Transverse colon (tissue), 4 donors: ENCODE results near the gene STK10. TPM values are rescaled to one million over a fixed set of nuclear protein-coding genes. Genes with fewer than 3 reads are reported as not detected.

Experiments used
- DNase-seq: peaks from one replicate; pipeline ENCODE4 v3.0.0-alpha.2; 2019
- H3K27ac ChIP-seq, 4 donors: fragments of 200-600 bp; sonication (generic); 2 replicates each; pipeline ENCODE4 v1.5.1; 2016 to 2018; ENCODE audit warnings: inconsistent platforms in 4 of 4
- H3K27me3 ChIP-seq: fragments of 200-600 bp; sonication (generic); 2 replicates; pipeline ENCODE4 v1.5.1; 2017; ENCODE audit warnings: inconsistent platforms
- H3K36me3 ChIP-seq, 4 donors: fragments of 200-600 bp; sonication (generic); 2 replicates each; pipeline ENCODE4 v1.5.1; 2017 to 2019; ENCODE audit warnings: inconsistent platforms in 4 of 4
- H3K4me1 ChIP-seq, 4 donors: fragments of 200-600 bp; sonication (generic); 2 replicates each; pipeline ENCODE4 v1.5.1; 2017 to 2020; ENCODE audit warnings: inconsistent platforms in 4 of 4
- H3K4me3 ChIP-seq, 4 donors: fragments of 200-600 bp; sonication (generic); 1 replicate in 1 of 4; 2 replicates in 3 of 4; pipeline versions ENCODE4 v1.5.1 to v1.6.1; 2017 to 2019; ENCODE audit warnings: inconsistent platforms in 4 of 4
- H3K9me3 ChIP-seq, 2 donors: fragments of 200-600 bp; sonication (generic); 2 replicates each; pipeline ENCODE4 v1.5.1; 2017 to 2019; ENCODE audit warnings: inconsistent platforms in 2 of 2
- EP300 ChIP-seq: sonication (generic); formaldehyde crosslinking; IDR thresholded peaks from one replicate; pipeline ENCODE4 v1.6.1; 2017; ENCODE audit warnings: antibody characterized with exemption, low read depth
- POLR2A ChIP-seq: fragments of 450-650 bp; IDR thresholded peaks from one replicate; pipeline ENCODE4 v1.6.1; 2016; ENCODE audit warnings: antibody characterized with exemption, mild to moderate bottlenecking, moderate library complexity
- POLR2AphosphoS5 ChIP-seq, 3 donors: sonication (generic); formaldehyde crosslinking; IDR thresholded peaks; one replicate each; pipeline ENCODE4 v1.6.1; 2016; ENCODE audit warnings: antibody characterized with exemption in 3 of 3
- WGBS, 2 donors: methylation state at CpG; one replicate each; pipeline ENCODE4 v1.1.5; 2018; ENCODE audit warnings: low coverage in 1 of 2; 5-methylcytosine and 5-hydroxymethylcytosine counted together
- in situ Hi-C, 4 donors: fragments of 200-750 bp; cut with MboI; loops; one replicate each; pipeline versions ENCODE4 v1.15.0 to v1.15.1; 2017; ENCODE audit warnings: low sequenced_read_pairs in 3 of 4, low pct_ligation_motif_present in 1 of 4, low pct_unique_long_range_greater_than_20kb in 1 of 4
- intact Hi-C: fragments of 100-400 bp; cut with DNase I; formaldehyde crosslinking; loops from one replicate; pipeline ENCODE4 v1.15.1; 2023; ENCODE audit warnings: low total_unique reads
- total RNA-seq, 4 donors: library from RNA; depleted of rRNA; stranded (reverse); fragments of >200 nt; gene quantifications; one replicate each; pipeline ENCODE4 v1.1.0, GENCODE V29; 2016
- TF ChIP-seq, protein P1 (sequence below), 5 experiments: fragments of 200-600 bp in 3 of 5; fragments of 450-650 bp in 2 of 5; sonication (generic) in 3 of 5; IDR thresholded peaks; 1 replicate in 2 of 5; 2 replicates in 3 of 5; pipeline ENCODE4 v1.5.1; 2016 to 2017; ENCODE audit warnings: antibody characterized with exemption in 5 of 5, inconsistent platforms in 3 of 5, mild to moderate bottlenecking in 2 of 5, moderate library complexity in 1 of 5

Gene STK10
- total RNA-seq, 4 donors from 2014 or later: 21.2 to 207 (median 49.3) TPM

GRCh38 chr5:172145870-172146747 lies 41.9 kb downstream of the STK10 start:
- peak in 2 of 3 donors; percentile 54 to 76 for TF ChIP-seq POLR2AphosphoS5 (IDR thresholded peaks at IDR 0.05)
- TF ChIP-seq POLR2A: no peak
- WGBS, 2 donors: 54 to 83% methylated on average over 8 to 21 of the region's 21 CpGs
- H3K4me1 ChIP-seq: peaks cover 0 to 46% (median 21%) of the 10 kb centered on the region in 4 donors
- H3K4me3 ChIP-seq: no peak overlapping the region
- H3K9me3 ChIP-seq: no peaks in the 10 kb centered on the region
- no peaks in the 10 kb centered on the region for H3K36me3 ChIP-seq
- peak overlapping the region; percentile 32 to 68 (median 55) for H3K27ac ChIP-seq
- peak; percentile 41 for DNase-seq
- intact Hi-C loops (no loop called here), in situ Hi-C loops (no loop called here)
- H3K27me3 ChIP-seq: no peaks in the 10 kb centered on the region

- TF ChIP-seq, protein P1, sequence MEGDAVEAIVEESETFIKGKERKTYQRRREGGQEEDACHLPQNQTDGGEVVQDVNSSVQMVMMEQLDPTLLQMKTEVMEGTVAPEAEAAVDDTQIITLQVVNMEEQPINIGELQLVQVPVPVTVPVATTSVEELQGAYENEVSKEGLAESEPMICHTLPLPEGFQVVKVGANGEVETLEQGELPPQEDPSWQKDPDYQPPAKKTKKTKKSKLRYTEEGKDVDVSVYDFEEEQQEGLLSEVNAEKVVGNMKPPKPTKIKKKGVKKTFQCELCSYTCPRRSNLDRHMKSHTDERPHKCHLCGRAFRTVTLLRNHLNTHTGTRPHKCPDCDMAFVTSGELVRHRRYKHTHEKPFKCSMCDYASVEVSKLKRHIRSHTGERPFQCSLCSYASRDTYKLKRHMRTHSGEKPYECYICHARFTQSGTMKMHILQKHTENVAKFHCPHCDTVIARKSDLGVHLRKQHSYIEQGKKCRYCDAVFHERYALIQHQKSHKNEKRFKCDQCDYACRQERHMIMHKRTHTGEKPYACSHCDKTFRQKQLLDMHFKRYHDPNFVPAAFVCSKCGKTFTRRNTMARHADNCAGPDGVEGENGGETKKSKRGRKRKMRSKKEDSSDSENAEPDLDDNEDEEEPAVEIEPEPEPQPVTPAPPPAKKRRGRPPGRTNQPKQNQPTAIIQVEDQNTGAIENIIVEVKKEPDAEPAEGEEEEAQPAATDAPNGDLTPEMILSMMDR (IDR thresholded peaks at IDR 0.05): no peak
- no peak for TF ChIP-seq EP300
- Histone ChIP-seq H3K4me1 (peaks cover 0 to 36% (median 21%) of the 10 kb centered on the region in 4 donors), H3K4me3 (no peak overlapping the region), H3K27ac (peak overlapping the region; percentile 16 to 65 (median 51)), H3K36me3 (no peaks in the 10 kb centered on the region), H3K27me3 (no peaks in the 10 kb centered on the region), H3K9me3 (no peaks in the 10 kb centered on the region)
- in situ Hi-C loops (no loop called here), intact Hi-C loops (no loop called here)
- WGBS, 2 donors: 91% methylated on average over 15 of the region's 15 CpGs; no CpG with 5 or more reads in 1 of the 2 donors
- no peak for DNase-seq
These were observed 42.8 kb downstream of the STK10 start for GRCh38 chr5:172144931-172145869.

- TF ChIP-seq, protein P1 (IDR thresholded peaks at IDR 0.05): no peak
- TF ChIP-seq EP300 (no peak), POLR2AphosphoS5 (IDR thresholded peaks at IDR 0.05) (no peak), POLR2A (no peak)
- Histone ChIP-seq H3K27ac (peak overlapping the region; percentile 16 to 65 (median 51)), H3K27me3 (no peaks in the 10 kb centered on the region), H3K4me3 (no peak overlapping the region), H3K4me1 (peaks cover 0 to 34% (median 21%) of the 10 kb centered on the region in 4 donors), H3K9me3 (no peaks in the 10 kb centered on the region), H3K36me3 (no peaks in the 10 kb centered on the region)
- 64% methylated on average over 10 of the region's 10 CpGs; no CpG with 5 or more reads in 1 of the 2 donors for WGBS, 2 donors
- intact Hi-C loops: no loop called here
- DNase-seq: peak; percentile 22
- in situ Hi-C loops: no loop called here
These were observed 43.7 kb downstream of the STK10 start for GRCh38 chr5:172144291-172144815.

GRCh38 chr5:172143875-172144274 lies 44.1 kb downstream of the STK10 start:
- intact Hi-C loops (no loop called here), in situ Hi-C loops (no loop called here)
- DNase-seq: no peak
- TF ChIP-seq POLR2AphosphoS5 (IDR thresholded peaks at IDR 0.05): no peak
- no peak for TF ChIP-seq EP300
- TF ChIP-seq, protein P1 (IDR thresholded peaks at IDR 0.05): no peak
- TF ChIP-seq POLR2A: no peak
- H3K4me1 ChIP-seq: peaks cover 0 to 34% (median 19%) of the 10 kb centered on the region in 4 donors
- H3K27ac ChIP-seq: peak overlapping the region; percentile 13 to 65 (median 49)
- no peaks in the 10 kb centered on the region for H3K9me3 ChIP-seq
- WGBS, 2 donors: 90 to 94% methylated on average over 4 to 6 of the region's 6 CpGs
- no peaks in the 10 kb centered on the region for H3K36me3 ChIP-seq
- H3K27me3 ChIP-seq: no peaks in the 10 kb centered on the region
- no peak overlapping the region for H3K4me3 ChIP-seq
